ENCODE measurements around the gene TNN.

DNA sequence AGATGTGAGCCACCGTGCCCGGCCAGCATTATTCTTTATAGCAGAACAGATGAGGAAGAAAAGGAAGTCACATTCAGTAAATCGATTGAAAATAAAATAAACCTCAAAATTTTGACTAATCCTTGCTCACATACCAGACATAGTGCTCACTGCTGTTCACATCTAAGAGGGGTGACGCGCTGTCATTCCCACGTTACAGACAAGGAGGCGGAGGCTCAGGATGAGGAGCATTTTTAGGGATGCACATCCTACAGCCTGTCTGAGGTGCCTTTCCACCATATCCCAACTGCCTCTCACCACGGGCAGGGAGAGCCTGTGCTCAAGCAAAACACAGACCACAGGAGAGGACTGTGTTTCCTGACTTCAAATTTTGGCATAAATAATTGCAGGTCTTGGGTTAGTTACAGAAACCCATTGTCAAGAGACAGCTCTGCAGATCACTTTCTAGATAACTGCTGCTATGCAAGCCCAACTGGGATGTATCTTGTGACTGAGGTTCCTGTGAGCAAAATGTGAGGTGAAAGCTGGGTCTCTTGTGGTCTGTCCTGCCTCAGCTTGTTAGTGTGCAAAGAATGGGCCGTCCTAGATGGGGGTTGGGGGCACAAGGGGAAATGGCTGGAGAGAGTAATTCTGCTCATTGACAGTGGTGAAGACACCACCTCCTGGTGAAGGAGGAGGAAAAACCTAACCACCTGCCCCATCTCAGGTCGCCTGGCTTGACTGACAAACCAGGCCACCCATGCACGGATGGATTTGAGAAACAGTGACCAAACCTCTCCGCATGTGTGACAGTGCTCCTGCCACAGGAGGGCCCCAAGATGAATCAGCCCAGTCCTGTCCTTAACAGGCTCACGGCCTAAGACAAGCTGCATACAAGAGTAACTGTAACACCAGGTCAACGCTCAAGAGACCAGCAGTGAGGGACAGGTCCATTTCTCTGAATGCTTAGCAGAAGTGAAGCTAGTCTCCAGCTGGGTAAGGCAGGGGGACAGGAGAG, 8.2 kb downstream of the TNN start:
- TF ChIP-seq FOXM1 (IDR thresholded peaks at IDR 0.05; ENCODE audit: borderline replicate concordance) (no peak), HDGF (IDR thresholded peaks at IDR 0.05; ENCODE audit: borderline replicate concordance) (no peak)

Measured in HEK293T (cell line).